B cell (primary cell): ENCODE data around the gene CDKN2AIPNL. TPM values are rescaled to one million over a fixed set of nuclear protein-coding genes. Genes with fewer than 3 reads are reported as not detected.

Source experiments
- ATAC-seq: fragments of 200-7000 bp; cut with Tn5 transposase; one replicate; pipeline ENCODE4 v1.10.0; 2021; ENCODE audit warnings: low read depth, mild to moderate bottlenecking, moderate number of reproducible peaks, moderate library complexity
- CTCF ChIA-PET: fragments of 350-600 bp; sonication (Branson Sonifier 250); formaldehyde crosslinking; loops from one replicate; lab custom pipeline; 2021; ENCODE audit warnings: antibody characterized with exemption, inconsistent platforms; lab: Charles Lee
- POLR2A ChIA-PET: fragments of 350-600 bp; sonication (Branson Sonifier 250); formaldehyde crosslinking; loops from one replicate; lab custom pipeline; 2021; ENCODE audit warnings: antibody characterized with exemption; lab: Charles Lee
- DNase-seq: peaks from one replicate; pipeline ENCODE4 v3.0.0; 2013
- H2AFZ ChIP-seq: 2 replicates; pipeline ENCODE4 v1.6.1; 2012; ENCODE audit warnings: mild to moderate bottlenecking, low read depth, low read length; ENCODE audit not compliant: insufficient read depth, poor library complexity, severe bottlenecking
- H3K27ac ChIP-seq, 2 donors: 1 replicate in 1 of 2; 2 replicates in 1 of 2; pipeline ENCODE4 v1.5.1; 2012 to 2013; ENCODE audit warnings: low read length in 2 of 2, mild to moderate bottlenecking in 2 of 2, moderate library complexity in 1 of 2
- H3K27me3 ChIP-seq, 4 experiments: fragments of 200-600 bp in 1 of 4; sonication (generic) in 1 of 4; replicated peaks in 1 of 4; 1 replicate in 2 of 4; 2 replicates in 2 of 4; pipeline versions ENCODE4 v1.6.1 to v1.7.0; 2013 to 2016; ENCODE audit warnings: low read length in 3 of 4, mild to moderate bottlenecking in 2 of 4, mixed read lengths in 1 of 4, moderate library complexity in 1 of 4; ENCODE audit not compliant: insufficient read depth in 4 of 4, control insufficient read depth in 3 of 4; ENCODE audit errors: control extremely low read depth in 1 of 4
- H3K36me3 ChIP-seq, 2 experiments: replicated peaks in 1 of 2; 1 replicate in 1 of 2; 2 replicates in 1 of 2; pipeline versions ENCODE4 v1.6.1 to v1.7.1; 2013; ENCODE audit warnings: low read length in 1 of 2; ENCODE audit not compliant: insufficient read depth in 2 of 2, control insufficient read depth in 1 of 2; ENCODE audit errors: control extremely low read depth in 1 of 2, extremely low read depth in 1 of 2
- H3K4me1 ChIP-seq, 2 donors: fragments of 200-600 bp in 1 of 2; sonication (generic) in 1 of 2; 1 replicate in 1 of 2; 2 replicates in 1 of 2; pipeline versions ENCODE4 v1.5.1 to v1.6.1; 2013 to 2017; ENCODE audit warnings: low read length in 2 of 2; ENCODE audit not compliant: control insufficient read depth in 2 of 2, insufficient read depth in 2 of 2
- H3K4me2 ChIP-seq: replicated peaks from 2 replicates; pipeline ENCODE3; 2012; ENCODE audit warnings: mild to moderate bottlenecking, low read depth, low read length; ENCODE audit not compliant: poor library complexity, severe bottlenecking
- H3K4me3 ChIP-seq, 5 experiments: fragments of 200-600 bp in 1 of 5; sonication (generic) in 1 of 5; 1 replicate in 3 of 5; 2 replicates in 2 of 5; pipeline versions ENCODE4 v1.5.1 to v1.7.0; 2011 to 2016; ENCODE audit warnings: low read length in 4 of 5, mild to moderate bottlenecking in 4 of 5, low read depth in 2 of 5, control low read depth in 1 of 5, moderate library complexity in 1 of 5; ENCODE audit not compliant: insufficient read depth in 1 of 5; ENCODE audit errors: control extremely low read depth in 1 of 5, extremely low read depth in 1 of 5
- H3K79me2 ChIP-seq: fragments of 200-600 bp; sonication (generic); one replicate; pipeline ENCODE4 v1.6.0; 2016; ENCODE audit warnings: low read length; ENCODE audit not compliant: control insufficient read depth, insufficient read depth
- H3K9ac ChIP-seq: fragments of 200-600 bp; sonication (generic); 2 replicates; pipeline ENCODE4 v1.6.1; 2017; ENCODE audit warnings: mild to moderate bottlenecking, low read length, moderate library complexity
- H3K9me3 ChIP-seq, 3 donors: one replicate each; pipeline versions ENCODE4 v1.6.1 to v1.7.1; 2013; ENCODE audit warnings: low read length in 2 of 3; ENCODE audit not compliant: control insufficient read depth in 2 of 3, insufficient read depth in 1 of 3; ENCODE audit errors: control extremely low read depth in 1 of 3
- H4K20me1 ChIP-seq: 2 replicates; pipeline ENCODE4 v1.6.0; 2012; ENCODE audit warnings: mild to moderate bottlenecking, low read length; ENCODE audit not compliant: insufficient read depth, control insufficient read depth, poor library complexity, severe bottlenecking
- H3K27ac Mint-ChIP-seq: one replicate; pipeline ENCODE4 v1.8.0; 2021; ENCODE audit warnings: mixed read lengths
- H3K27me3 Mint-ChIP-seq: one replicate; pipeline ENCODE4 v1.8.0; 2021; ENCODE audit warnings: mixed read lengths
- H3K4me1 Mint-ChIP-seq: one replicate; pipeline ENCODE4 v1.8.0; 2021; ENCODE audit warnings: mixed read lengths
- H3K4me3 Mint-ChIP-seq: one replicate; pipeline ENCODE4 v1.8.0; 2021; ENCODE audit warnings: mixed read lengths
- H3K9me3 Mint-ChIP-seq: one replicate; pipeline ENCODE4 v1.8.0; 2022; ENCODE audit warnings: mixed read lengths; ENCODE audit not compliant: insufficient read depth
- CTCF ChIP-seq: fragments of 200-600 bp; IDR thresholded peaks from one replicate; pipeline ENCODE4 v1.8.0; 2022; ENCODE audit warnings: antibody characterized with exemption, mild to moderate bottlenecking
- EZH2 ChIP-seq: IDR thresholded peaks from 2 replicates; pipeline ENCODE4 v1.6.1; 2012; ENCODE audit warnings: borderline replicate concordance, low read depth, mild to moderate bottlenecking, moderate library complexity, low read length; ENCODE audit not compliant: insufficient read depth, poor library complexity, severe bottlenecking
- WGBS: methylation state at CpG from one replicate; pipeline ENCODE4 v1.1.5; 2013; ENCODE audit warnings: missing lambda C conversion rate; ENCODE audit not compliant: insufficient coverage; 5-methylcytosine and 5-hydroxymethylcytosine counted together
- intact Hi-C: fragments of 100-400 bp; cut with micrococcal nuclease; formaldehyde crosslinking; loops from one replicate; pipeline ENCODE4 v1.10.0; 2022
- polyA plus RNA-seq: library from polyadenylated mRNA; depleted of rRNA; stranded (reverse); fragments of >200 nt; gene quantifications from 2 replicates; pipeline ENCODE4 v1.2.3, GENCODE V29; 2012
- total RNA-seq, 2 donors: library from RNA; stranded (reverse); fragments of 120-200 nt in 1 of 2; gene quantifications; 1 replicate in 1 of 2; 2 replicates in 1 of 2; pipeline versions ENCODE4 v1.2.3 to v1.2.4, GENCODE V29; 2013 to 2022

CDKN2AIPNL gene
- total and polyA plus RNA-seq, 2 donors (not counting 1 experiment from before 2014, with no cell fraction given) = 11.2 to 17.2 TPM

- ATAC-seq = no peak
These were observed 24.2 kb downstream of the CDKN2AIPNL start for GRCh38 chr5:134387443-134387842.

More at GRCh38 chr5:134387443-134387842, 24.2 kb downstream of the CDKN2AIPNL start:
- Mint-ChIP-seq H3K27me3 (no peaks in the 10 kb centered on the region), H3K27ac (no peak overlapping the region), H3K9me3 (no peaks in the 10 kb centered on the region), H3K4me1 (peaks cover 6% of the 10 kb centered on the region), H3K4me3 (no peak overlapping the region)
- Histone ChIP-seq H3K27ac (no peak overlapping the region), H3K9ac (no peak overlapping the region), H2AFZ (no peak overlapping the region), H3K36me3 (peaks cover 22 to 70% of the 10 kb centered on the region in 2 experiments), H3K4me1 (peaks cover 0 to 3% of the 10 kb centered on the region in 2 donors), H3K9me3 (peaks cover 0 to 2% (median 0%) of the 10 kb centered on the region in 3 donors), H3K79me2 (peaks cover 4% of the 10 kb centered on the region), H3K4me3 (no peak overlapping the region), H3K4me2 (no peak overlapping the region), H3K27me3 (no peaks in the 10 kb centered on the region), H4K20me1 (peaks cover 16% of the 10 kb centered on the region)
- 89% methylated on average over 1 of the region's 1 CpG for WGBS
- DNase-seq = no peak
- ChIA-PET POLR2A (no interaction called here), CTCF (no interaction called here)
- intact Hi-C loops = no loop called here
- TF ChIP-seq EZH2 = no peak
- no peak for TF ChIP-seq CTCF
